DMS153 (cell line): ENCODE measurements around the gene MLIP.
A peak's percentile ranks its signal among the peaks of the same experiment; 100 is the strongest.
"Not testable (repeated sequence)": the region's sequence is repeated elsewhere in the genome, so short reads cannot be mapped to it uniquely, and the experiment has no call there.

Experiments
- DNase-seq: peaks from one replicate; lab custom pipeline; 2025; lab: John Stamatoyannopoulos, UW

MLIP gene

GRCh38 chr6:54217018-54217417 lies 105.8 kb downstream of the MLIP start:
- no peak for DNase-seq

GRCh38 chr6:54222217-54222616 lies 111.0 kb downstream of the MLIP start:
- no peak for DNase-seq

- DNase-seq, result no peak
Observed at GRCh38 chr6:54232703-54233102, 121.5 kb downstream of the MLIP start.

- no peak for DNase-seq
Observed at GRCh38 chr6:54234539-54234938, 123.3 kb downstream of the MLIP start.

- no peak for DNase-seq
Observed at GRCh38 chr6:54236984-54237383, 125.7 kb downstream of the MLIP start.

- DNase-seq, result no peak
Observed at GRCh38 chr6:54238396-54238795, 127.2 kb downstream of the MLIP start.

- no peak for DNase-seq
Observed at GRCh38 chr6:54243699-54244098, 132.5 kb downstream of the MLIP start.

- no peak for DNase-seq
Observed at GRCh38 chr6:54244430-54244829, 133.2 kb downstream of the MLIP start.

GRCh38 chr6:54245265-54245664 lies 134.0 kb downstream of the MLIP start:
- no peak for DNase-seq

- no peak for DNase-seq
Observed at GRCh38 chr6:54248319-54248718, 137.1 kb downstream of the MLIP start.

GRCh38 chr6:54248994-54249393 lies 137.8 kb downstream of the MLIP start:
- no peak for DNase-seq

GRCh38 chr6:54249812-54250211 lies 138.6 kb downstream of the MLIP start:
- DNase-seq, result not testable (repeated sequence)

- no peak for DNase-seq
Observed at GRCh38 chr6:54252496-54252895, 141.3 kb downstream of the MLIP start.

GRCh38 chr6:54252916-54253315 lies 141.7 kb downstream of the MLIP start:
- no peak for DNase-seq

GRCh38 chr6:54254886-54255285 lies 143.6 kb downstream of the MLIP start:
- no peak for DNase-seq

GRCh38 chr6:54255886-54256285 lies 144.6 kb downstream of the MLIP start:
- DNase-seq, result no peak

- no peak for DNase-seq
Observed at GRCh38 chr6:54260025-54260424, 148.8 kb downstream of the MLIP start.

- DNase-seq, result no peak
Observed at GRCh38 chr6:54262499-54262898, 151.3 kb downstream of the MLIP start.

- DNase-seq, result no peak
Observed at GRCh38 chr6:54262971-54263370, 151.7 kb downstream of the MLIP start.

- DNase-seq, result no peak
Observed at GRCh38 chr6:54264581-54265272, 153.5 kb downstream of the MLIP start.

- no peak for DNase-seq
Observed at GRCh38 chr6:54266400-54266923, 155.2 kb downstream of the MLIP start.

GRCh38 chr6:54267798-54268197 lies 156.6 kb downstream of the MLIP start:
- DNase-seq, result peak; percentile 7

- no peak for DNase-seq
Observed at GRCh38 chr6:54273214-54273820, 162.1 kb downstream of the MLIP start.

GRCh38 chr6:54274383-54274782 lies 163.1 kb downstream of the MLIP start:
- no peak for DNase-seq
